Testis (tissue), 3 donors: ENCODE measurements around the gene FATE1. TPM values are rescaled to one million over a fixed set of nuclear protein-coding genes. Genes with fewer than 3 reads are reported as not detected.

Source experiments
- DNase-seq: peaks from one replicate; pipeline ENCODE4 v3.0.0-alpha.2; 2019
- H3K27ac ChIP-seq, 2 donors: fragments of 200-600 bp; sonication (generic); one replicate each; pipeline ENCODE4 v1.5.1; 2019
- H3K27me3 ChIP-seq: fragments of 200-600 bp; sonication (generic); one replicate; pipeline ENCODE4 v1.5.1; 2019
- H3K36me3 ChIP-seq: fragments of 200-600 bp; sonication (generic); one replicate; pipeline ENCODE4 v1.5.1; 2017; ENCODE audit warnings: low read depth; ENCODE audit errors: missing control alignments
- H3K4me1 ChIP-seq: fragments of 200-600 bp; sonication (generic); one replicate; pipeline ENCODE4 v1.5.1; 2019
- H3K4me3 ChIP-seq, 2 donors: fragments of 200-600 bp; sonication (generic); one replicate each; pipeline ENCODE4 v1.5.1; 2017 to 2019
- H3K9me3 ChIP-seq: fragments of 200-600 bp; sonication (generic); one replicate; pipeline ENCODE4 v1.5.1; 2017
- CTCF ChIP-seq, 3 experiments: fragments of 450-650 bp in 2 of 3; fragments of 200-600 bp in 1 of 3; sonication (generic) in 1 of 3; IDR thresholded peaks; one replicate each; pipeline ENCODE4 v1.5.1; 2016 to 2019; ENCODE audit warnings: antibody characterized with exemption in 3 of 3, mild to moderate bottlenecking in 2 of 3, moderate library complexity in 1 of 3
- POLR2A ChIP-seq: fragments of 450-650 bp; IDR thresholded peaks from one replicate; pipeline ENCODE4 v1.6.1; 2017; ENCODE audit warnings: antibody characterized with exemption, mild to moderate bottlenecking, moderate library complexity
- WGBS, 2 donors: methylation state at CpG; one replicate each; pipeline ENCODE4 v1.1.5; 2018; 5-methylcytosine and 5-hydroxymethylcytosine counted together
- intact Hi-C: fragments of 100-400 bp; cut with DNase I; formaldehyde crosslinking; loops from one replicate; pipeline ENCODE4 v1.15.1; 2023; ENCODE audit warnings: low total_unique reads
- polyA plus RNA-seq: library from polyadenylated mRNA; stranded (reverse); fragments of 350-450 nt; fragmentation: Illumina TruSeq; extraction: RNeasy Lipid Tissue Mini Kit (QIAGEN cat#74804); gene quantifications from one replicate; pipeline ENCODE4 v1.2.3, GENCODE V29; 2014; ENCODE audit warnings: low read depth, low replicate concordance; ENCODE audit not compliant: insufficient read depth
- total RNA-seq, 2 donors: library from RNA; depleted of rRNA; stranded (reverse); fragments of >200 nt; gene quantifications; one replicate each; pipeline ENCODE4 v1.2.3, GENCODE V29; 2016

FATE1 gene
- total and polyA plus RNA-seq, 3 donors from 2014 or later = 482 to 1,316 (median 890) TPM

- Histone ChIP-seq H3K36me3 (no peaks in the 10 kb centered on the region), H3K9me3 (no peaks in the 10 kb centered on the region), H3K4me3 (no peak overlapping the region), H3K4me1 (no peaks in the 10 kb centered on the region), H3K27me3 (no peaks in the 10 kb centered on the region), H3K27ac (no peak overlapping the region)
- TF ChIP-seq CTCF (IDR thresholded peaks at IDR 0.05) = no peak
- no peak for TF ChIP-seq POLR2A
- DNase-seq = no peak
- intact Hi-C loops = no loop called here
- 90 to 93% methylated on average over 2 to 6 of the region's 6 CpGs for WGBS, 2 donors
Observed at GRCh38 chrX:151736685-151737084, 20.9 kb downstream of the FATE1 start.

- no peak for DNase-seq
- no peak overlapping the region for H3K27ac ChIP-seq
- no peak overlapping the region for H3K4me3 ChIP-seq
- no peaks in the 10 kb centered on the region for H3K4me1 ChIP-seq
- intact Hi-C loops = no loop called here
- TF ChIP-seq POLR2A = no peak
- no peak for TF ChIP-seq CTCF (IDR thresholded peaks at IDR 0.05)
- WGBS, 2 donors = 38 to 41% methylated on average over 4 to 5 of the region's 5 CpGs
- no peaks in the 10 kb centered on the region for H3K9me3 ChIP-seq
- H3K27me3 ChIP-seq = no peaks in the 10 kb centered on the region
- H3K36me3 ChIP-seq = no peaks in the 10 kb centered on the region
Observed at GRCh38 chrX:151737494-151737893, 21.7 kb downstream of the FATE1 start.

- intact Hi-C loops = no loop called here
Observed at GRCh38 chrX:151738751-151739150, 22.9 kb downstream of the FATE1 start.

GRCh38 chrX:151741606-151742005, 25.8 kb downstream of the FATE1 start:
- no peaks in the 10 kb centered on the region for H3K9me3 ChIP-seq
- no peak overlapping the region for H3K4me3 ChIP-seq
- H3K27me3 ChIP-seq = no peaks in the 10 kb centered on the region
- intact Hi-C loops = no loop called here
- H3K27ac ChIP-seq = no peak overlapping the region
- DNase-seq = no peak
- H3K36me3 ChIP-seq = no peaks in the 10 kb centered on the region
- WGBS, 2 donors = 83 to 93% methylated on average over 2 to 4 of the region's 4 CpGs
- H3K4me1 ChIP-seq = no peaks in the 10 kb centered on the region
- no peak for TF ChIP-seq POLR2A
- TF ChIP-seq CTCF (IDR thresholded peaks at IDR 0.05) = no peak

More at GRCh38 chrX:151738751-151739150, 22.9 kb downstream of the FATE1 start:
- Histone ChIP-seq H3K27me3 (no peaks in the 10 kb centered on the region), H3K27ac (no peak overlapping the region), H3K9me3 (no peaks in the 10 kb centered on the region), H3K4me1 (no peaks in the 10 kb centered on the region), H3K4me3 (no peak overlapping the region), H3K36me3 (no peaks in the 10 kb centered on the region)
- 69 to 91% methylated on average over 2 to 5 of the region's 7 CpGs for WGBS, 2 donors
- TF ChIP-seq POLR2A (no peak), CTCF (IDR thresholded peaks at IDR 0.05) (no peak)
- DNase-seq = no peak

GRCh38 chrX:151742311-151742710, 26.5 kb downstream of the FATE1 start:
- TF ChIP-seq POLR2A = no peak
- TF ChIP-seq CTCF (IDR thresholded peaks at IDR 0.05) = no peak
- no peaks in the 10 kb centered on the region for H3K4me1 ChIP-seq
- H3K27me3 ChIP-seq = no peaks in the 10 kb centered on the region
- no peak overlapping the region for H3K27ac ChIP-seq
- no peak overlapping the region for H3K4me3 ChIP-seq
- no peak for DNase-seq
- H3K36me3 ChIP-seq = no peaks in the 10 kb centered on the region
- intact Hi-C loops = no loop called here
- no peaks in the 10 kb centered on the region for H3K9me3 ChIP-seq
- WGBS, 2 donors = 100% methylated on average over 4 of the region's 5 CpGs; no CpG with 5 or more reads in 1 of the 2 donors
